ENCODE results near the gene ATP11C.

The ATP11C gene

GRCh38 chrX:139783030-139783429 is 149.8 kb downstream of the ATP11C start:
- Mint-ChIP-seq H3K27me3 (no peaks in the 10 kb centered on the region), H3K4me1 (no peaks in the 10 kb centered on the region), H3K36me3 (ENCODE audit: low read depth) (peaks cover 41% of the 10 kb centered on the region), H3K9me3 (no peaks in the 10 kb centered on the region), H3K4me3 (no peak overlapping the region), H3K27ac (no peak overlapping the region)
- ATAC-seq (no peak), DNase-seq (no peak)

GRCh38 chrX:139776599-139776998 is 156.3 kb downstream of the ATP11C start:
- H3K9me3 Mint-ChIP-seq, result no peaks in the 10 kb centered on the region
- peak overlapping the region; percentile 27 for H3K27ac Mint-ChIP-seq
- H3K4me1 Mint-ChIP-seq, result no peaks in the 10 kb centered on the region
- ATAC-seq (no peak), DNase-seq (no peak)
- H3K4me3 Mint-ChIP-seq, result no peak overlapping the region
- H3K27me3 Mint-ChIP-seq, result no peaks in the 10 kb centered on the region
- peaks cover 60% of the 10 kb centered on the region for H3K36me3 Mint-ChIP-seq (ENCODE audit: low read depth)

- H3K27ac Mint-ChIP-seq, result no peak overlapping the region
- no peak overlapping the region for H3K4me3 Mint-ChIP-seq
- no peaks in the 10 kb centered on the region for H3K27me3 Mint-ChIP-seq
- DNase-seq (no peak), ATAC-seq (no peak)
- no peaks in the 10 kb centered on the region for H3K4me1 Mint-ChIP-seq
- no peaks in the 10 kb centered on the region for H3K9me3 Mint-ChIP-seq
- peaks cover 47% of the 10 kb centered on the region for H3K36me3 Mint-ChIP-seq (ENCODE audit: low read depth)
Measured at GRCh38 chrX:139770366-139770765, 162.5 kb downstream of the ATP11C start.

GRCh38 chrX:139766545-139766983 is 166.3 kb downstream of the ATP11C start:
- ATAC-seq (peak; percentile 76), DNase-seq (peak; percentile 10)
- Mint-ChIP-seq H3K4me1 (no peaks in the 10 kb centered on the region), H3K36me3 (ENCODE audit: low read depth) (peaks cover 22% of the 10 kb centered on the region), H3K27ac (no peak overlapping the region), H3K27me3 (no peaks in the 10 kb centered on the region), H3K9me3 (no peaks in the 10 kb centered on the region), H3K4me3 (no peak overlapping the region)

GRCh38 chrX:139762400-139763183 is 170.3 kb downstream of the ATP11C start:
- H3K4me1 Mint-ChIP-seq, result peaks cover 4% of the 10 kb centered on the region
- H3K27me3 Mint-ChIP-seq, result no peaks in the 10 kb centered on the region
- peaks cover 13% of the 10 kb centered on the region for H3K36me3 Mint-ChIP-seq (ENCODE audit: low read depth)
- H3K4me3 Mint-ChIP-seq, result no peak overlapping the region
- no peak overlapping the region for H3K27ac Mint-ChIP-seq
- no peak for DNase-seq
- H3K9me3 Mint-ChIP-seq, result no peaks in the 10 kb centered on the region
- ATAC-seq, result no peak

- H3K4me3 Mint-ChIP-seq, result no peak overlapping the region
- H3K27ac Mint-ChIP-seq, result no peak overlapping the region
- peaks cover 4% of the 10 kb centered on the region for H3K4me1 Mint-ChIP-seq
- peaks cover 8% of the 10 kb centered on the region for H3K9me3 Mint-ChIP-seq
- DNase-seq (no peak), ATAC-seq (no peak)
- peaks cover 37% of the 10 kb centered on the region for H3K36me3 Mint-ChIP-seq (ENCODE audit: low read depth)
- no peaks in the 10 kb centered on the region for H3K27me3 Mint-ChIP-seq
Measured at GRCh38 chrX:139759637-139760036, 173.2 kb downstream of the ATP11C start.

- H3K36me3 Mint-ChIP-seq (ENCODE audit: low read depth), result peaks cover 42% of the 10 kb centered on the region
- H3K9me3 Mint-ChIP-seq, result peaks cover 13% of the 10 kb centered on the region
- ATAC-seq, result no peak
- peaks cover 4% of the 10 kb centered on the region for H3K4me1 Mint-ChIP-seq
- no peak for DNase-seq
- no peak overlapping the region for H3K27ac Mint-ChIP-seq
- no peaks in the 10 kb centered on the region for H3K27me3 Mint-ChIP-seq
- no peak overlapping the region for H3K4me3 Mint-ChIP-seq
Measured at GRCh38 chrX:139758809-139759208, 174.0 kb downstream of the ATP11C start.

GRCh38 chrX:139758250-139758649 is 174.6 kb downstream of the ATP11C start:
- ATAC-seq (no peak), DNase-seq (no peak)
- Mint-ChIP-seq H3K36me3 (ENCODE audit: low read depth) (peaks cover 43% of the 10 kb centered on the region), H3K4me3 (no peak overlapping the region), H3K27me3 (no peaks in the 10 kb centered on the region), H3K4me1 (peaks cover 4% of the 10 kb centered on the region), H3K9me3 (peaks cover 13% of the 10 kb centered on the region), H3K27ac (no peak overlapping the region)

- peaks cover 46% of the 10 kb centered on the region for H3K36me3 Mint-ChIP-seq (ENCODE audit: low read depth)
Measured at GRCh38 chrX:139751053-139751452, 181.8 kb downstream of the ATP11C start.

GRCh38 chrX:139750390-139750789 is 182.5 kb downstream of the ATP11C start:
- Mint-ChIP-seq H3K4me3 (no peak overlapping the region), H3K36me3 (ENCODE audit: low read depth) (peaks cover 39% of the 10 kb centered on the region), H3K4me1 (peaks cover 2% of the 10 kb centered on the region), H3K9me3 (peaks cover 9% of the 10 kb centered on the region), H3K27ac (no peak overlapping the region), H3K27me3 (no peaks in the 10 kb centered on the region)
- DNase-seq (no peak), ATAC-seq (no peak)

More at GRCh38 chrX:139751053-139751452, 181.8 kb downstream of the ATP11C start:
- Mint-ChIP-seq H3K27me3 (no peaks in the 10 kb centered on the region), H3K27ac (no peak overlapping the region), H3K9me3 (peaks cover 11% of the 10 kb centered on the region), H3K4me1 (peaks cover 2% of the 10 kb centered on the region), H3K4me3 (no peak overlapping the region)
- ATAC-seq (no peak), DNase-seq (no peak)

GRCh38 chrX:139739138-139739537 is 193.7 kb downstream of the ATP11C start:
- Mint-ChIP-seq H3K4me3 (no peak overlapping the region), H3K27me3 (no peaks in the 10 kb centered on the region), H3K27ac (no peak overlapping the region), H3K36me3 (ENCODE audit: low read depth) (peaks cover 24% of the 10 kb centered on the region), H3K4me1 (peaks cover 13% of the 10 kb centered on the region), H3K9me3 (no peaks in the 10 kb centered on the region)
- peak; percentile 84 for ATAC-seq
- peak; percentile 3 for DNase-seq

GRCh38 chrX:139738581-139738980 is 194.3 kb downstream of the ATP11C start:
- Mint-ChIP-seq H3K9me3 (no peaks in the 10 kb centered on the region), H3K4me1 (peaks cover 13% of the 10 kb centered on the region), H3K27me3 (no peaks in the 10 kb centered on the region), H3K36me3 (ENCODE audit: low read depth) (peaks cover 26% of the 10 kb centered on the region), H3K27ac (no peak overlapping the region), H3K4me3 (no peak overlapping the region)
- DNase-seq (no peak), ATAC-seq (no peak)

GRCh38 chrX:139736151-139736550 is 196.7 kb downstream of the ATP11C start:
- Mint-ChIP-seq H3K4me1 (peaks cover 13% of the 10 kb centered on the region), H3K27me3 (no peaks in the 10 kb centered on the region), H3K36me3 (ENCODE audit: low read depth) (peaks cover 28% of the 10 kb centered on the region), H3K4me3 (no peak overlapping the region), H3K9me3 (no peaks in the 10 kb centered on the region), H3K27ac (no peak overlapping the region)
- ATAC-seq (no peak), DNase-seq (no peak)

- no peak overlapping the region for H3K4me3 Mint-ChIP-seq
- H3K27me3 Mint-ChIP-seq, result no peaks in the 10 kb centered on the region
- H3K9me3 Mint-ChIP-seq, result no peaks in the 10 kb centered on the region
- ATAC-seq, result no peak
- peaks cover 9% of the 10 kb centered on the region for H3K4me1 Mint-ChIP-seq
- H3K36me3 Mint-ChIP-seq (ENCODE audit: low read depth), result peaks cover 19% of the 10 kb centered on the region
- H3K27ac Mint-ChIP-seq, result no peak overlapping the region
- DNase-seq, result no peak
Measured at GRCh38 chrX:139734996-139735395, 197.9 kb downstream of the ATP11C start.

GRCh38 chrX:139725720-139726119 is 207.1 kb downstream of the ATP11C start:
- Mint-ChIP-seq H3K27ac (no peak overlapping the region), H3K4me3 (no peak overlapping the region), H3K4me1 (peaks cover 6% of the 10 kb centered on the region), H3K27me3 (no peaks in the 10 kb centered on the region), H3K36me3 (ENCODE audit: low read depth) (peaks cover 11% of the 10 kb centered on the region), H3K9me3 (no peaks in the 10 kb centered on the region)
- ATAC-seq, result no peak
- no peak for DNase-seq
